Temporal lobe (tissue), 2 donors: Measurements from ENCODE around the gene ALOXE3. TPM values are rescaled to one million over a fixed set of nuclear protein-coding genes. Genes with fewer than 3 reads are reported as not detected.

Source experiments
- small RNA-seq: library from RNA; depleted of rRNA; stranded (forward); fragments of <200 nt; gene quantifications from one replicate; pipeline ENCODE3, GENCODE V24; 2014; ENCODE audit warnings: low replicate concordance
- total RNA-seq: library from RNA; depleted of rRNA; stranded (reverse); fragments of >200 nt; gene quantifications from one replicate; pipeline ENCODE4 v1.2.3, GENCODE V29; 2014

Gene ALOXE3
- total RNA-seq, 1 donor from 2014 or later = 0.74 TPM

Small RNAs within 50 kb of the gene (small RNA-seq; reads per million reads assigned to genes)
- not detected for gene MIR4314

Other genes starting within 250 kb of the ALOXE3 start
- gene CHD3, start 229.7 kb downstream of the ALOXE3 start, total RNA-seq = 285 TPM
- gene RNF227, start 202.2 kb downstream of the ALOXE3 start, total RNA-seq = 10.8 TPM
- 3.7 TPM for gene KCNAB3, start 188.7 kb downstream of the ALOXE3 start, total RNA-seq
- gene TRAPPC1, start 186.6 kb downstream of the ALOXE3 start, total RNA-seq = 25.1 TPM
- 17.5 TPM for gene CNTROB, start 186.3 kb downstream of the ALOXE3 start, total RNA-seq
- gene GUCY2D, start 115.9 kb downstream of the ALOXE3 start, total RNA-seq = 0.25 TPM
- gene ALOX15B, start 79.5 kb downstream of the ALOXE3 start, total RNA-seq = not detected
- not detected for gene ALOX12B, start 30.8 kb downstream of the ALOXE3 start, total RNA-seq
- 0.98 TPM for gene HES7, start 5.6 kb upstream of the ALOXE3 start, total RNA-seq
- gene PER1, start 33.9 kb upstream of the ALOXE3 start, total RNA-seq = 15.5 TPM
- gene VAMP2, start 44.4 kb upstream of the ALOXE3 start, total RNA-seq = 62.2 TPM
- 11.6 TPM for gene TMEM107, start 57.9 kb upstream of the ALOXE3 start, total RNA-seq
- 4.2 TPM for gene BORCS6, start 71.7 kb upstream of the ALOXE3 start, total RNA-seq
- 1.5 TPM for gene AURKB, start 92.1 kb upstream of the ALOXE3 start, total RNA-seq
- 11.8 TPM for gene CTC1, start 129.5 kb upstream of the ALOXE3 start, total RNA-seq
- gene PFAS, start 130.8 kb upstream of the ALOXE3 start, total RNA-seq = 34.7 TPM
- 6.9 TPM for gene RANGRF, start 170.2 kb upstream of the ALOXE3 start, total RNA-seq
- under 0.01 TPM for gene SLC25A35, start 176.9 kb upstream of the ALOXE3 start, total RNA-seq
- gene ARHGEF15, start 191.7 kb upstream of the ALOXE3 start, total RNA-seq = 0.98 TPM
- not detected for gene ODF4, start 221.3 kb upstream of the ALOXE3 start, total RNA-seq